NCI-H2029 treated with DMSO at 0.1 percent for 48 hours (cell line): ENCODE measurements around the gene SSC5D.
"Not testable (repeated sequence)": the region's sequence is repeated elsewhere in the genome, so short reads cannot be mapped to it uniquely, and the experiment has no call there.

Source experiments
- DNase-seq: peaks from one replicate; lab custom pipeline; 2025; lab: John Stamatoyannopoulos, UW

SSC5D gene

DNA sequence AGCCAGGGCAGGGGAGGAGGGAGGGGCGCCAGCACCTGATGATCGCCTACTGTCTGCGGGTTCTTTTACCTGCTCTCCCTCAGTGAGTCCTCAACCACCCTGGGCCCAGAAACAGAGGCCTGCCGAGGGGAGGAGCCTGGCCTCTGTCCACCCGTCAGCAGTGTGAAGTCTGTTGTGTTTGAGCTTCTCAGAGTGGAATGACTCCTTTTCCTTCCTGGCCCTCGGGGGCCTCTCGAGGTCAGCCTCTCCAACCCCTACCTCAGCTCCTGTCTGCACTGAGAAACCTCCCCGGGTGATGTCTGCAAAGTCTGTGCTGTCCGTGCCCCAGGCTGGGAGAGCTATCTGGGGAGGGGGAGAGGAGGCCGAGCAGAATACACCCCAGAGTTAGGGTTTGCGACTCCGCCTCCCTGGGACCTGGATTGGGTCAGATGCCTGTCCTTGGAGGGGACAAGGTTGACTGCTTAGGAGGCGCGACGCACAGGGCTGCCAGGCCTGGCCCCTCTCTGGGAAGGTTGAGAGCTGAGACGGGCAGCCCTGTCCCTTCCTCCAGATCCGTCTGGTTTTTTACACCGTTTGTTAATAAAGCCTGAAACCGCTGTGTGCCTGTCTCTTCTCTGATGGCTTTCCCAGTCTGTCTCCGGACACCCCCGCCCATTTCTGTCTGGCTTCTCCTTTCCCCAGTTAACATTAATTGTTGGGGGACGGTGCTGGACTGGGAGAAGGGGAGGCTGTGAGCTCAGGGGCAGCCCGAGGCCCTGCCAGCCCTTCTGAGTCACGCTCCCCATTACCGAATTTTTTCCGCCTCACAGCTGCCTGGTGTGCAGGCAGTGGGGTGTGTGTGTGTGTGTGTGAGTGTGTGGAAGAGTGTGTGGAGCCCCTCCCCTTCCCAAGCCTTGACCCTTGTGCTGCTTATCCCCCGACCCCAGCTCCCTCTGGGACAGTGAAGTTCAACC, 989 bp upstream of the SSC5D start:
- DNase-seq, result no peak

DNA sequence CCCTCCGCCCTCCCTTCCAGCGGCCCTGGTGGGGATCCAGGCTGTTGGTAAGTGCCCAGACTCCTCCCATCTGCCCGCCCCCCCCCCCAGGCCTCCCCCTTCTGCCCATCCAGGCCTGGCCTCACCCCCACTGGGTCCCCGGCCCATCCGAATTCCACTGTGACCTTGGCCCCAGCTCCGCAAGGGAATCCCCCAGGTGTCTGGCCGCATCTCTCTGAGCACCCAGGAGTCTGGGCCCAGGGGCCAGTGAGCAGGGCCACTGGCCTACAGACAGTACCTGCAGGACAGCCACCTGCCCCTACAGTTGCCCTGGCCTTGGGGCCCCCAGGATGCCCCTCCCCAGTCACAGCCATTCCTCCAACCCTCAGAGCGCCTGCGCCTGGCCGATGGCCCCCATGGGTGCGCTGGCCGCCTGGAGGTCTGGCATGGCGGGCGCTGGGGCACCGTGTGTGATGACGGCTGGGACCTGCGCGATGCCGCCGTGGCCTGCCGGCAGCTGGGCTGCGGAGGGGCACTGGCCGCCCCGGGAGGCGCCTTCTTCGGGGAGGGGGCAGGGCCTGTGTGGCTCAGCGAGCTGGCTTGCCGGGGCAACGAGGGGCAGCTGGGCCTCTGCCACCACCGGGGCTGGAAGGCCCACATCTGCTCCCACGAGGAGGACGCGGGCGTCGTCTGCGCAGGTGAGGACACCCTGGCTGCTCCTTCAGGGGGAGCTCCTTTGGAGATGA, 912 bp downstream of the SSC5D start:
- DNase-seq, result no peak

DNA sequence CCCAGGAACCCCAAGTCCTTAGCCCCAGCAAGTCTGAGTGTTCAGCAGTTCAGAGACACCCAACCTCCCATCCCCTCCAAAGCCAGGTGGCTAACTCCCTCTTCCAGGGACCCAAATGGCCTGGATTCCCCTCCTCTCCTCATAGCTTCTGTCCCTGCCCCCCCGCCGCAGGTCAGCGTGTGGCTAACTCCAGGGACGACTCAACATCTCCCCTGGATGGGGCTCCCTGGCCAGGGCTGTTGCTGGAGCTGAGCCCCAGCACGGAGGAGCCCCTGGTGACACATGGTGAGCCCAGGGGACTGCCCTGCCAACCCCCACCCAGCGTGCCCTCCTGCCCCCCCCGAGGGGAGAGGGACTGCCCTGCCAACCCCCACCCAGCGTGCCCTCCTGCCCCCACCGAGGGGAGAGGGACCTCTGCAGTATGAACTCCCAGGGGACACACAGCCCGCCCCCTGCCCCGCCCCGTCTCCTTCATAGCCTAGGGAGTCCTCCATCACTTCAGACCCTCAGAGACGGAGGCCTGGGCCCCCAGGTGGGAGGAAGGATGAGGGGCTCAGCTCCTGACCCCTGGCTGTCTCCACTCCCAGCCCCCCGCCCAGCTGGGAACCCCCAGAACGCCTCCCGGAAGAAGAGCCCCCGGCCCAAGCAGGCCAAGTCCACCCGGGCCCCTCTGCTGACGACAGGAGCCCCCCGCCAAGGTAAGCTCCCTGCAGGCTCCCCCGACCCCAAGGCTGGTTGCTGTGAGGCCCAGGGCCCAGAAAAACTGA, 1.7 kb downstream of the SSC5D start:
- no peak for DNase-seq

DNA sequence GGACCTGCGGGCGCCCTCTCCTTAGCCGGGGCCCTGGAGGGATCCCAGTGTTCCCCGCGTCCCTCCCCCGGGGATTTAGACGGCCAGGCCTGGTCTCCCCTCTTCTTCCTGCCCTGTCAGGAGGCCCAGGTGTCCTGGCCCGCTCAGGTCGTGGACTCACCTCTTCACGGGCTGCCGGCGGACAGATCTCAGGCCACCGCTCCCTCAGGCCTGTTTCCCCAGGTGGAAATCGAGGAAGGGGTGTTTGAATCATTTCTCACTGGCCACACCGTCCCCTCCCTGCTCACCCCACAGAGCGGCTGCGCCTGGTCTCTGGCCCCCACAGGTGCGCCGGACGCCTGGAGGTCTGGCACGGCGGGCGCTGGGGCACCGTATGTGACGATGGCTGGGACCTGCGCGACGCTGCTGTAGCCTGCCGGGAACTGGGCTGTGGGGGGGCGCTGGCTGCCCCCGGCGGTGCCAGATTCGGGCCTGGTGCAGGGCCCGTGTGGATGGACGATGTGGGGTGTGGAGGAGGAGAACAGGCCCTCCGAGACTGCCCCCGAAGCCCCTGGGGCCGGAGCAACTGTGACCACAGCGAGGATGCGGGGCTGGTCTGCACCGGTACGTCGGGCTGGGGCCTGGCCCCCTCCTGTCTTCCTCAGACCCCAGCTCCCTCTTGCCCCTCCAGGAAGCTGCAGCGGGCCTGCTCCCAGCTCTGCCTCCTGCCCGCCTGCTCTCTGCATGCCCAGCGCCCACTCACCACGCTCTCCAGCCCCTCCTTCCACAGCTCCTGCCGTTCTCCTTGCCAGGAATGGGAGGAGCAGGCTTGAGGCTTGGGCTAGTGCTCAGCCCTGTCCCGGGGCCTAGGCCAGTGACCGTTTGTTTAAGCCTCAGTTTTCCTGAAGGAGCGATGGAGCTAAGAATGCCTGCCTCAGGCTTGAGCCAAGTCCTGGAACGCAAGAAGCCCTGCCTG, 2.5 kb downstream of the SSC5D start:
- no peak for DNase-seq

DNA sequence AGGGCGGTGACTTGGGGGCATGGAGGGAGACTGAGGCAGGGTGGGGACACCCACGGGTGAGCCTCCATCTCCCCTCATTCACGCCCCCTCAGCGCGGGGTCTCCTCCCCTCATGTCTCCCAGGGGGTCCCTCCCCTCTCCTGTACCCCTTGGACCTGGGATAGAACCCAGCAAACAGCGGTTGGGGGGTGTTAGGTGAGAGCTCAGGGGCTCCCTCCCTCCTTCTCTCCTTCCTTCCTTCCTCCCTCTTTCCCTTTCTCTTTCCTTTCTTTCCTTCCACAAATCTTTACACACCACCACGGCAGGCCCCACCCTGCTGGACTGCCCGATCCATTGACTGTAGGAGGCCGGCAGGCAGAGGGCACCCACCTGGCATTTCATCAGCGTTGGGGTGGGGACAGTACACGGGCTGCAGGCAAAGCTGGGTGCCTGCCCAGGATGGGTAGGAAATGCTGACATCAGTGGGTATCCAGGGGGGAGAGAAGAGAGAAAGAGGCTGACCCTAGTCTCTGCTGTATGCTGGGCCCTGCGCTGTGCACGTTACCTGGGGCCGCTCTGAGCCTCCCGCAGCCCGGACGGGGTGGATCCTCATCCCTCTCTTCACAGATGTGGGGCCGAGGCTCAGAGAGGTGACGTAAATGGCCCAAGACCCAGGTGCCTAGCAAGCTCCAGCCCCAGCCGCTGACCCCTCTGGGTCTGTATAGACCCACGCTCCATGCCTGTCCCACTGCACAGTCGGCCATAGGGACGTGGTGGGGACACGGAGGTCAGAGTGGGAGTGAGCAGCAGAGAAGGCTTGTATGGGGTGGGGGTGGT, 3.5 kb downstream of the SSC5D start:
- DNase-seq, result no peak

DNA sequence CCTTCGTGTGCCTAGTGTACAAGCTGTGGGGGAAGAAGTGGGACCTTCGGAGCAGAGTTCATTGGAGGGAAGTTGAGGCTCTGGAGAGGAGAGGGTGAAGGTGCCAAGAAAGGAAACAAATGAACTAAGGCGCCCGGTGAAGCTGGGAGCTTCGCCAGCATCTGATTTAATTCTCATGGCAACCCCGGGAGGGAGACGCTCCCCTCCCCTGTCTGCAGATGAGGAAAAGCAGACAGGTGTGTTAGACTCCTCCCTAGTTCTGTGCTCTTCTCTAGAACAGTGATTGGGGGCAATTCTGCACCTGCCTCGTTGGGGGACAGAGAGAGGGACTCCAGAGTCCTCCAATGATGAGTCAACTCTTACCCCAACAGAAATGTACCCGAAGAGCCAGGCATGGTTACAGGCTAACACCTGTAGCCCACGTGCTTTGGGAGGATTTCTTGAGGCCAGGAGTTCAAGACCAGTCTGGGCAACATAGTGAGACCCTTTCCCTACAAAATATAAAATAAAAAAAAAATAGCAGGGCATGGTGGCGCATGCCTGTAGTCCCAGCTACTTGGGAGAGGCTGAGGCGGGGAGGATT, 4.2 kb downstream of the SSC5D start:
- peak; percentile 7 for DNase-seq

DNA sequence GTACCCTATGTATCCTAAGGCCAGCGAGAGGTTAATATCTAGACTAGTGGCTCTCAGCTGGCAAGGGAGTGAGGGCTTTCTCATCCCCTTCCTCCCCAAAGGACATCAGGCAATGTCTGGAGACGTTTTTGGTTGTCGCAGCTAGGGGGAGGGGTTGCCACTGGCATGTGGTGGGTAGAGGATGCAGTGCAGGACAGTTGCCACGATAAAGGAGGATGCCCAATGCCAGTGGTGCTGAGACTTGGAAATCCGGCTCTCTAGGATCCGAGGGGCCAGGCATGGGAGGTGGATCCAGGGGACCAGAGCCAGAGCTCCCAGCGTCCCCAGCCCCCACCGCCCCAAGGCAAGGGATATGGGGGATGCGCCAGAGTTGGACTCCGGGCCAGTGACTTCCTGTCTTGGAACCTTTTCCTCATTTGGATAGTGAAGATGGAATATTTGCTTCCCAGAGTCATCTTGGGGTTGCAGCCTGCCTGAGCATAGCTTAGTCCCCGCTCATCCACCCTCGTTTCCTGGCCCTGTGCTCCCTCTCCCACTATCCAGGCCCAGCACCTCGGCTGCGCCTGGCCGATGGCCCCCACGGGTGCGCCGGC, 4.9 kb downstream of the SSC5D start:
- DNase-seq, result no peak

DNA sequence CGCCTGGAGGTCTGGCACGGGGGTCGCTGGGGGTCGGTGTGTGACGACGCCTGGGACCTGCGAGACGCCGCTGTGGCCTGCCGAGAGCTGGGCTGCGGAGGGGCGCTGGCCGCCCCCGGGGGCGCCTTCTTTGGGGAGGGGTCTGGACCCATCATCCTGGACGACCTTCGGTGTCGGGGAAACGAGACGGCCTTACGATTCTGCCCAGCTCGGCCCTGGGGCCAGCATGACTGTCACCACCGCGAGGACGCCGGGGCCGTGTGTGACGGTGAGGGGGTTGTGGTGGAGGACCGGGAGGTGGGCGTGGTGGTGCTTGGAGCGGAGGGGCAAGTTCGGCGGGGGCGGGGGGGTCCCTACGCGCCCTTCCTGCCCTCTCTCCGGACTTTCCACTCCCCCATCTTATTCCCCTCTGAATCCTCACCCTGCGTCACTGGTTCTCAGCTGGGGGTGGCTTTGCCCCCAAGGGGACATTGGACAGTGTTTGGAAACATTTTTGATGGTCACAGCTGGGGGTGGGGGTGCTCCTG, 5.5 kb downstream of the SSC5D start:
- no peak for DNase-seq

DNA sequence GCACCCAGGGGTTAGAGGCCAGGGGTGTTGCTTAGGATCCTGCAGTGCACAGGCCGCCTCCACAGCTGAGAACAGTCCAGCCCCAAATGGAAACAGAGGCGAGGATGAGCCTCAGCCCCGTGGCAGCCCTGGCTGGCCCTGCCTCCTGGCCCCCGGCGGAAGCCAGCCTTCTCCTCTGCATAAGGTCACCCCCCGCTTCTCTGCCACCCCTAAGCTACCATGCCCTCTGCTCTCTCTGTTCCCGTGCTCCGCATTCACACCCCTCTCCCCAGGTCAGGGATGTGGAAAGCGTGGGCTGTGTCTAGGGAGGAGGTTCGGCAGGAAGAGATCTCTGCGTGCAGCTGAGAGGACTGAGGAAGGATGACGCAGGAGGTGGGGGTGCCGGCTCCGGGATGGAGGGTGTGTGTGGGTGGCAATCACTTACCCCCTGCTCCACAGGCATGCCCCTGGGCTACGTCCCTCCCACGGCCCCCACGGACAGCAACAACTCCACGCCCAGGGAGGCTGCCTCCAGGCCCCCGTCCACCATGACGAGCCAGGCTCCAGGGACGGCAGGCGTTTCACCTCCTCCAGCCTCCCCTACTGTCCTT, 6.0 kb downstream of the SSC5D start:
- no peak for DNase-seq

DNA sequence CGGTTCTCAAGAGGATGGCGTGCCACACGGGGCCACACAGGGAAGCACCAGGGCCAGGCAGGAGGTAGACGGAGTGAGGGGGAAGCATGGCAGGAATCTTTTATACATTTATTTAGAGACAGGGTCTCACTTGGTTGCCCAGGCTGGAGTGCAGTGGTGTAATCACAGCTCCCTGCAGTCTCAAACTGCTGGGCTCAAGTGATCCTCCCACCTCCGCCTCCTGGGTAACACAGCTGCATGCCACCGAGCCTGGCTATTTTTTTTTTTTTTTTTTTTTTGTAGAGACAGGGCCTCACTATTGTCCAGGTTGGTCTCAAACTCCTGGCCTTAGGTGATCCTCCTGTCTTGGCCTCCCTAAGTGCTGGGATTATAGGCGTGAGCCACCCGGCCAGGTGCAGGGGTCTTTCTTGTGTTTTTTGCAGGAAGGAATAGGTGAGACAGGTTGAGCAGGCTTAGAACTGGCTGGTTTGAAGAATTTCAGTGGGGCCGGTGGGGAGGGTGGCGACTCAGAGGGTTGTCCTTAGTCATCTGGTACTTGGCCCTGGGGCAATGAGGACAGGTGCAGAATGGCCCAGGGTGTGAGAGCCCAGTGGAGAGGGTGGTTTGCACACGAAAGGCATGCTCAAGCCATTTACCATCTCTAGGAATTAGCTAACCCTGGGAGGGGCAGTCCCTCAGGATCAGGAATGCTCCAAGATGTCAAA, 7.6 kb downstream of the SSC5D start:
- no peak for DNase-seq

DNA sequence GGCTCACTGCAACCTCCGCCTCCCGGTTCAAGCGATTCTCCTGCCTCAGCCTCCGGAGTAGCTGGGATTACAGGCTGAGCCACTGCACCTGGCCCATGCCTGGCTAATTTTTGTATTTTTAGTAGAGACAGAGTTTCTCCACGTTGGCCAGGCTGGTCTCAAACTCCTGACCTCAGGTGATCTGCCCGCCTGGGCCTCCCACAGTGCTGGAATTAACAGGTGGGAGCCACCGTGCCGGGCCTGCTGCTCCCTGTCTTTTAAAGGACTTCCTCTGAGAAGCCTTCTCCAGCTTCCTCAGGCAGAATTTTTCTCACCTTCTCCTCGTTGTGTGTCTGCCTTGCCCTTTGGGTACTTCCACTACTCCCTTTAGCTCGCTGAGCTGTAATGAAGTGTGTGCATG, 8.6 kb downstream of the SSC5D start:
- not testable (repeated sequence) for DNase-seq

DNA sequence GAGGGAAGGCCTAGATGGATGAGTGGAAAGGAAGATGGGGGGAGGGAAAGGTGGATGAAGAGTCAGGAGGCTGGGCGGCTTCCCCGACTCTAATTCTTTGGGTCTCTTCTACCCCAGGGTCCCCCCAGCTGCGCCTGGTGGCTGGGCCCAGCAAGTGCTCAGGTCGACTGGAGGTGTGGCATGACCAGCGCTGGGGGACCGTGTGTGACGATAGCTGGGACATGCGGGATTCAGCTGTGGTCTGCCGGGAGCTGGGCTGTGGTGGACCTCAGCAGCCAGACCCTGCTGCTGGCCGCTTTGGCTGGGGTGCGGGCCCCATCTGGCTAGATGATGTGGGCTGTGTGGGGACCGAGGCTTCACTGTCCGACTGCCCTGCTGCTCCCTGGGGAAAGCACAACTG, 9.5 kb downstream of the SSC5D start:
- no peak for DNase-seq

DNA sequence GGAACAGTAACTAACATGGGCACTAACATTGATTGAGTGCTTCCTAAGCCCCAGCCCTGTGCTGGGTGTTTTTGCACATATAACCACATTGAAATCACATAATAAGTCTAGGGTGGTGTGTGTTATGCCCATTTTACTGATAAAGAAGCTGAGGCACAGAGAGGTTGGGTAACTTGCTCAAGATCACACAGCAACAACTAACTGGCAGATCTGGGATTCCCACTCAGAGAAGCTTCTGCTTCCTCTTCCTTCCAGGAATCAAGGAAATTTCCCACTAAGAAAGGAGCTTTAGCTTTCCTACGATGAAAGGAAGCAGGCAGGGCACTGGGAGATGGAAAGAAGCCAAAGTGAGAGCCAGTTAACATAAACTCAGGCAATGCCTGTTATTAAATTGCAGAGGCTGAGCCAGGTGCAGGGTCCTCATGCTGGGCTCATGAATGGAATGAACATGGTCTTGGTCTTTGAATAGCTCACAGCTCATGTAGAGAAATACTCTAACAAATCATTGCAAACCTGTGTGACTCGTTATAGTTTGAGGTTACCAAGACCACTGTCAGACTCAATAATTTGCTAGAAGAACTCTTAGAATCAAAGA, 10.1 kb downstream of the SSC5D start:
- DNase-seq, result no peak

DNA sequence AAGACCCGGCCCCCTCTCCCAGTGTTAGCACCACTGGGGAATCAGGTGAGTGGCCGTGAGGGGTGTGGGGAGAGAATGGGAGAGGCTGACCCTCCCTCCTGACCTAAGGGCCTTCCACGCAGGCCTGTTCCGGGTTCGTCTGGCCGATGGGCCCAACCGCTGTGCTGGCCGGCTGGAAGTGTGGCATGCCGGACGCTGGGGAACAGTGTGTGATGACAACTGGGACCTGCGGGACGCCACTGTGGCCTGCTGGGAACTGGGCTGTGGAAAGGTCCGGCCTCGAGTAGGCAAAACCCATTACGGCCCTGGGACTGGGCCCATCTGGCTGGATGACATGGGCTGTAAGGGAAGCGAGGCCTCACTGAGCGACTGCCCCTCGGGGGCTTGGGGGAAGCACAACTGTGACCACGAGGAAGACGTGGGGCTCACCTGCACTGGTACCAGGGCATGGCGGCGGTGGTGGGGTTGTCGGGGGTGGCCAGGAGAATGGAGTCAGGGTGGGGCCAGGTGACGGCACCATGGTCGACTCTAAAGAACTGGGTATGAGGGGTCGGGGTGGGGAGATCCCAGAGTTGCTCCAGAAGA, 12.2 kb downstream of the SSC5D start:
- no peak for DNase-seq

DNA sequence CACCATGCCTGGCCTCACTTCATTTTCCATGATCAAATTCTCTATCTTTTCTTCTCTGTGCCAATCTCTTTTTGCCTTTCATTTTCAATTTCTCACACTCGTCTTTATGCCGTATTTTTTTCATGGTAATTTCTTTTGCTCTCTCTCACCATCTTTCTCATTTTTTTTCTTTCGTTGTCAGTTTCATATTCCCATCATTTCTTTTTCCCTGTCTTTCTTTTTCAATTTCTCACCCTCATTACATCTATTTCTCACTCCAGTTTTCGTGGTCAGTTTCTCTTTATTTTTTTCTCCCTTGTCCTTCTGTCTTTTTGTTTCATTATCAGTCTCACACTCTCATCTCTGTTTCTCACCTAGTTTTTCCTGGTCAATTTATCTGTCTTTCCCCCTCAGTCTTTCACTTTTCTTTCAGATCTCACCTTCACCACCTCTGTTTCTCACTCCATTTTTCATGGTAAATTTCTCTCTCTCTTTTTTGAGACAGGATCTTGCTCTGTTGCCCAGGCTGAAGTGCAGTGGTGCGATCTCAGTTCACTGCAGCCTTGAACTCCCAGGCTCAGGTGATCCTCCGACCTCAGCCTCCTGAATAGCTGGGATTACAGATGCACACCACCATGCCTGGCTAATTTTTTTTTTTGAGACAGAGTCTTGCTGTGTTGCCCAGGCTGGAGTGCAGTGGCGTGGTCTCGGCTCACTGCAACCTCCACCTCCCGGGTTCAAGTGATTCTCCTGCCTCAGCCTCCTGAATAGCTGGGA, 14.1 kb downstream of the SSC5D start:
- no peak for DNase-seq

DNA sequence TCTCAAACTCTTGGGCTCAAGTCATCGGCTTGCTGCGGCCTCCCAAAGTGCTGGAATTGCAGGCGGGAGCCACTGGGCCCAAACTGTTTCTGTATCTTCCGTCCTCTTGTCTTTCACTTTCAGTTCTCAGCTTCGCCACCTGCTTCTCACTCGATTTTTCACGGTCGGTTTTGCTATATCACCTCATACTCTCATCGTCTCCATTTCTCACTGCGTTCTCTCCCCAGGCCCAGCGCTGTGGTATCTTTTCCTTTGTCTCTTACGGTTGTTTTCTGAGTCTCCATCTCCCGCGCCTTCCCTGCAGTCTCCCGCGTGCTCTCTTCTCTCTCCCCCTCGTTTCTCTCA, 14.9 kb downstream of the SSC5D start:
- DNase-seq, result no peak
